SK-N-MC (cell line): Measurements from ENCODE around the gene MGAT5B.

Source experiments
- EZH2 ChIP-seq: fragments of 200-600 bp; sonication (generic); IDR thresholded peaks from one replicate; pipeline ENCODE4 v1.6.1; 2017; ENCODE audit warnings: antibody characterized with exemption
- FOXP2 ChIP-seq: optimal IDR thresholded peaks from 2 replicates; pipeline ENCODE3; 2011; ENCODE audit warnings: mild to moderate bottlenecking, moderate library complexity; ENCODE audit not compliant: insufficient read depth; ENCODE audit errors: extremely low read length, control extremely low read depth

GRCh38 chr17:76927577-76927976 is 59.4 kb downstream of the MGAT5B start:
- no peak for TF ChIP-seq FOXP2
- TF ChIP-seq EZH2 = no peak
